H9 (cell line): ENCODE data around the gene ZC3H8. TPM values are rescaled to one million over a fixed set of nuclear protein-coding genes. Genes with fewer than 3 reads are reported as not detected.

Experiments used
- DNase-seq: peaks from one replicate; pipeline ENCODE4 v3.0.0-alpha.2; 2017
- H2AFZ ChIP-seq: one replicate; pipeline ENCODE4 v1.6.1; 2013; ENCODE audit warnings: mild to moderate bottlenecking, low read length, control low read depth, moderate library complexity
- H2AK5ac ChIP-seq: 2 replicates; pipeline ENCODE4 v1.6.1; 2013; ENCODE audit warnings: low read length, control low read depth, mixed read lengths; ENCODE audit not compliant: insufficient read length
- H2BK120ac ChIP-seq: one replicate; pipeline ENCODE4 v1.6.1; 2013; ENCODE audit warnings: low read depth, mild to moderate bottlenecking, low read length, control low read depth, inconsistent platforms; ENCODE audit not compliant: poor library complexity, severe bottlenecking
- H2BK12ac ChIP-seq: 2 replicates; pipeline ENCODE4 v1.6.1; 2013; ENCODE audit warnings: low read length, control low read depth, mixed read lengths, low read depth; ENCODE audit not compliant: insufficient read length
- H2BK15ac ChIP-seq: 2 replicates; pipeline ENCODE4 v1.6.1; 2013; ENCODE audit warnings: low read depth, low read length, control low read depth
- H2BK20ac ChIP-seq: one replicate; pipeline ENCODE4 v1.6.1; 2013; ENCODE audit warnings: low read depth, mild to moderate bottlenecking, low read length, control low read depth, inconsistent platforms; ENCODE audit not compliant: poor library complexity, severe bottlenecking
- H2BK5ac ChIP-seq: 2 replicates; pipeline ENCODE4 v1.6.1; 2013; ENCODE audit warnings: low read length, control low read depth, mixed read lengths; ENCODE audit not compliant: insufficient read length
- H3K14ac ChIP-seq: 2 replicates; pipeline ENCODE4 v1.6.1; 2013; ENCODE audit warnings: low read length, control low read depth; ENCODE audit not compliant: insufficient read depth
- H3K18ac ChIP-seq: 2 replicates; pipeline ENCODE4 v1.6.1; 2013; ENCODE audit warnings: low read depth, mild to moderate bottlenecking, mixed read lengths, low read length, control low read depth; ENCODE audit not compliant: insufficient read length
- H3K23ac ChIP-seq: 2 replicates; pipeline ENCODE4 v1.6.1; 2013; ENCODE audit warnings: low read length, control low read depth, mixed read lengths, low read depth; ENCODE audit not compliant: insufficient read length
- H3K23me2 ChIP-seq: 2 replicates; pipeline ENCODE4 v1.6.1; 2013; ENCODE audit warnings: low read depth, mild to moderate bottlenecking, mixed read lengths, low read length, control low read depth; ENCODE audit not compliant: insufficient read length, poor library complexity, severe bottlenecking
- H3K27ac ChIP-seq: 2 replicates; pipeline ENCODE4 v1.5.1; 2013; ENCODE audit warnings: low read length, control low read depth, mixed read lengths, low read depth; ENCODE audit not compliant: insufficient read length
- H3K27me3 ChIP-seq: 2 replicates; pipeline ENCODE4 v1.6.1; 2013; ENCODE audit warnings: low read length, control low read depth, inconsistent platforms; ENCODE audit not compliant: insufficient read depth
- H3K4ac ChIP-seq: 2 replicates; pipeline ENCODE4 v1.6.1; 2013; ENCODE audit warnings: low read depth, mild to moderate bottlenecking, control low read depth, inconsistent platforms, low read length, moderate library complexity
- H3K4me1 ChIP-seq: 2 replicates; pipeline ENCODE4 v1.6.1; 2013; ENCODE audit warnings: low read length, control low read depth, inconsistent platforms; ENCODE audit not compliant: insufficient read depth
- H3K4me2 ChIP-seq: 2 replicates; pipeline ENCODE4 v1.6.1; 2013; ENCODE audit warnings: low read length, control low read depth, mixed read lengths; ENCODE audit not compliant: insufficient read length, insufficient read depth
- H3K56ac ChIP-seq: 2 replicates; pipeline ENCODE4 v1.6.1; 2013; ENCODE audit warnings: low read depth, mild to moderate bottlenecking, mixed read lengths, low read length, control low read depth; ENCODE audit not compliant: insufficient read length
- H3K79me1 ChIP-seq: 2 replicates; pipeline ENCODE4 v1.6.1; 2013; ENCODE audit warnings: low read depth, mild to moderate bottlenecking, moderate library complexity, low read length, control low read depth, inconsistent platforms; ENCODE audit not compliant: insufficient read depth, poor library complexity, severe bottlenecking
- H3K79me2 ChIP-seq: 2 replicates; pipeline ENCODE4 v1.6.1; 2013; ENCODE audit warnings: low read length, control low read depth, inconsistent platforms; ENCODE audit not compliant: insufficient read depth
- H3K9ac ChIP-seq: 2 replicates; pipeline ENCODE4 v1.6.1; 2013; ENCODE audit warnings: low read length, control low read depth, mixed read lengths; ENCODE audit not compliant: insufficient read length; ENCODE audit errors: extremely low read depth
- H3K9me3 ChIP-seq: one replicate; pipeline ENCODE4 v1.6.1; 2013; ENCODE audit warnings: low read depth, low read length, inconsistent platforms; ENCODE audit not compliant: control insufficient read depth
- H3T11ph ChIP-seq: one replicate; pipeline ENCODE4 v1.6.1; 2013; ENCODE audit warnings: mild to moderate bottlenecking, low read length, control low read depth, inconsistent platforms
- H4K20me1 ChIP-seq: one replicate; pipeline ENCODE4 v1.6.1; 2013; ENCODE audit not compliant: control insufficient read depth, insufficient read length, insufficient read depth
- H4K5ac ChIP-seq: 2 replicates; pipeline ENCODE4 v1.6.1; 2013; ENCODE audit warnings: low read depth, mild to moderate bottlenecking, mixed read lengths, low read length, control low read depth; ENCODE audit not compliant: insufficient read length
- H4K8ac ChIP-seq: replicated peaks from 2 replicates; pipeline ENCODE4 v1.6.1; 2013; ENCODE audit warnings: low read length, control low read depth, mixed read lengths, low read depth; ENCODE audit not compliant: insufficient read length
- H4K91ac ChIP-seq: 2 replicates; pipeline ENCODE4 v1.6.1; 2013; ENCODE audit warnings: low read depth, mild to moderate bottlenecking, moderate library complexity, mixed read lengths, low read length, control low read depth; ENCODE audit not compliant: insufficient read length
- H3K27ac Mint-ChIP-seq, 3 experiments: 2 replicates in 2 of 3; 3 replicates in 1 of 3; pipeline ENCODE4 v1.8.0; 2020 to 2021; ENCODE audit warnings: mixed read lengths in 3 of 3, mild to moderate bottlenecking in 1 of 3, moderate library complexity in 1 of 3
- H3K27me3 Mint-ChIP-seq: 2 replicates; pipeline ENCODE4 v1.8.0; 2021; ENCODE audit warnings: low read depth, mild to moderate bottlenecking, moderate library complexity, mixed read lengths
- H3K36me3 Mint-ChIP-seq, 3 experiments: 2 replicates in 2 of 3; 3 replicates in 1 of 3; pipeline ENCODE4 v1.8.0; 2020 to 2021; ENCODE audit warnings: low read depth in 3 of 3, mixed read lengths in 3 of 3; ENCODE audit not compliant: insufficient read depth in 1 of 3
- H3K4me1 Mint-ChIP-seq, 2 experiments: 2 replicates each; pipeline ENCODE4 v1.8.0; 2020; ENCODE audit warnings: mixed read lengths in 2 of 2
- H3K4me3 Mint-ChIP-seq, 2 experiments: 2 replicates in 1 of 2; 3 replicates in 1 of 2; pipeline ENCODE4 v1.8.0; 2020 to 2021; ENCODE audit warnings: mild to moderate bottlenecking in 2 of 2, mixed read lengths in 2 of 2, moderate library complexity in 1 of 2
- H3K9me3 Mint-ChIP-seq, 2 experiments: 2 replicates in 1 of 2; 3 replicates in 1 of 2; pipeline ENCODE4 v1.8.0; 2020; ENCODE audit warnings: mild to moderate bottlenecking in 2 of 2, mixed read lengths in 2 of 2, moderate library complexity in 1 of 2
- CTCF ChIP-seq: fragments of 200-600 bp; sonication (generic); conservative IDR thresholded peaks from 3 replicates; pipeline ENCODE4 v1.8.0; 2021; ENCODE audit warnings: antibody characterized with exemption, mild to moderate bottlenecking
- WGBS: extraction: QIAGEN DNeasy Blood & Tissue Kit; methylation state at CpG from one replicate; pipeline ENCODE4 v1.1.7; 2013; ENCODE audit warnings: missing lambda C conversion rate, low lambda C conversion rate, mixed read lengths; ENCODE audit not compliant: insufficient read length; ENCODE audit errors: extremely low coverage; 5-methylcytosine and 5-hydroxymethylcytosine counted together
- total RNA-seq: library from RNA; stranded (reverse); gene quantifications from 2 replicates; pipeline ENCODE4 v1.2.1, GENCODE V29; 2021

Gene ZC3H8
- total RNA-seq, 1 experiment from 2014 or later, result 6.9 TPM

- no peak overlapping the region for H3K4me2 ChIP-seq
- H2AFZ ChIP-seq, result no peak overlapping the region
- H3K27ac ChIP-seq, result no peak overlapping the region
- no peaks in the 10 kb centered on the region for H3K9me3 ChIP-seq
- H3K56ac ChIP-seq, result no peak overlapping the region
- H3K27me3 Mint-ChIP-seq, result peaks cover 3% of the 10 kb centered on the region; the same call in 1 of the 2 replicates
- no peak overlapping the region for H2BK20ac ChIP-seq
- H3K4me1 ChIP-seq, result peaks cover 4% of the 10 kb centered on the region; the same call in 1 of the 2 replicates
- no peak overlapping the region for H3K4ac ChIP-seq
- H3K9me3 Mint-ChIP-seq, result peaks cover 6% of the 10 kb centered on the region in 2 experiments
- H2BK5ac ChIP-seq, result no peak overlapping the region
- no peak for DNase-seq
- TF ChIP-seq CTCF, result no peak
- no peaks in the 10 kb centered on the region for H3K79me1 ChIP-seq
- no peak overlapping the region for H3T11ph ChIP-seq
- no peaks in the 10 kb centered on the region for H3K79me2 ChIP-seq
- no peak overlapping the region for H2BK12ac ChIP-seq
- H3K18ac ChIP-seq, result no peak overlapping the region
- peak overlapping the region in 1 of 3 experiments; percentile 74; a peak in 1 of 7 replicates for H3K27ac Mint-ChIP-seq
- WGBS, result no CpG with 5 or more reads among the region's 4 CpGs
- H2BK120ac ChIP-seq, result no peak overlapping the region
- H4K8ac ChIP-seq, result no peak overlapping the region
- no peak overlapping the region for H3K14ac ChIP-seq
- no peak overlapping the region for H4K5ac ChIP-seq
- peaks cover 3% of the 10 kb centered on the region for H3K23me2 ChIP-seq
- H3K4me3 Mint-ChIP-seq, result no peak overlapping the region
- H3K9ac ChIP-seq, result no peak overlapping the region
- peaks cover 0 to 6% (median 6%) of the 10 kb centered on the region in 3 experiments; a peak in 4 of 7 replicates for H3K36me3 Mint-ChIP-seq
- peaks cover 14 to 22% of the 10 kb centered on the region in 2 experiments for H3K4me1 Mint-ChIP-seq
- H3K27me3 ChIP-seq, result no peaks in the 10 kb centered on the region
- no peak overlapping the region for H4K91ac ChIP-seq
- H3K23ac ChIP-seq, result no peak overlapping the region
- no peak overlapping the region for H2AK5ac ChIP-seq
- no peaks in the 10 kb centered on the region for H4K20me1 ChIP-seq
- H2BK15ac ChIP-seq, result no peak overlapping the region
These were observed 2.7 kb upstream of the ZC3H8 start for GRCh38 chr2:112257575-112257974.
